HepG2 (cell line): ENCODE measurements around the gene FIZ1. TPM values are rescaled to one million over a fixed set of nuclear protein-coding genes. Genes with fewer than 3 reads are reported as not detected.

ENCODE experiments used
- GTF2F1 ChIP-seq: fragments of 150-350 bp; IDR thresholded peaks from 2 replicates; pipeline ENCODE4 v1.6.1; 2014; ENCODE audit warnings: low read length
- KAT8 ChIP-seq: IDR thresholded peaks from 2 replicates; pipeline ENCODE4 v1.6.1; 2016; ENCODE audit warnings: missing genetic modification reagents, missing compliant biosample characterization
- KMT2B ChIP-seq: IDR thresholded peaks from 2 replicates; pipeline ENCODE4 v1.6.1; 2016; ENCODE audit warnings: missing genetic modification reagents, missing compliant biosample characterization
- XBP1 ChIP-seq: sonication (generic); formaldehyde crosslinking; IDR thresholded peaks from 2 replicates; pipeline ENCODE4 v1.5.0; 2020; ENCODE audit warnings: missing genetic modification reagents
- YEATS4 ChIP-seq: sonication (generic); formaldehyde crosslinking; IDR thresholded peaks from 2 replicates; pipeline ENCODE4 v1.4.0; 2020; ENCODE audit warnings: missing genetic modification reagents, borderline replicate concordance
- ZFP36L2 ChIP-seq: sonication (generic); formaldehyde crosslinking; IDR thresholded peaks from 2 replicates; pipeline ENCODE4 v1.4.0; 2020; ENCODE audit warnings: missing genetic modification reagents
- ZKSCAN5 ChIP-seq: sonication (generic); formaldehyde crosslinking; IDR thresholded peaks from 2 replicates; pipeline ENCODE4 v1.5.1; 2020; ENCODE audit warnings: mild to moderate bottlenecking, missing genetic modification reagents
- ZNF10 ChIP-seq: sonication (generic); formaldehyde crosslinking; IDR thresholded peaks from 2 replicates; pipeline ENCODE4 v1.4.0; 2020; ENCODE audit warnings: mild to moderate bottlenecking, low read depth, missing genetic modification reagents, borderline replicate concordance
- ZNF101 ChIP-seq: sonication (generic); formaldehyde crosslinking; IDR thresholded peaks from 2 replicates; pipeline ENCODE4 v1.4.0; 2020; ENCODE audit warnings: mild to moderate bottlenecking, low read depth, missing genetic modification reagents, borderline replicate concordance
- ZNF367 ChIP-seq: sonication (generic); formaldehyde crosslinking; IDR thresholded peaks from 2 replicates; pipeline ENCODE4 v1.4.0; 2020; ENCODE audit warnings: missing genetic modification reagents, borderline replicate concordance
- ZNF589 ChIP-seq: sonication (generic); formaldehyde crosslinking; conservative IDR thresholded peaks from 2 replicates; pipeline ENCODE4 v1.8.0; 2022; ENCODE audit warnings: mild to moderate bottlenecking, moderate library complexity, missing genetic modification reagents
- polyA plus RNA-seq, 8 experiments: library from polyadenylated mRNA; depleted of rRNA in 3 of 8; stranded (reverse) in 7 of 8; unstranded in 1 of 8; fragments of >200 nt; fragmentation: Illumina TruSeq in 4 of 8; extraction: Trizol in 4 of 8; gene quantifications; 2 replicates each; pipeline versions ENCODE4 v1.2.1 to v1.2.3, GENCODE V29; 2011 to 2016; ENCODE audit warnings: low read depth in 4 of 8, missing spikeins in 1 of 8, mixed read lengths in 1 of 8; ENCODE audit not compliant: insufficient read depth in 1 of 8
- total RNA-seq, 5 experiments: library from RNA; depleted of rRNA; stranded (reverse); fragments of >200 nt; fragmentation: Illumina TruSeq; extraction: Trizol; gene quantifications; 2 replicates each; pipeline ENCODE4 v1.2.3, GENCODE V29; 2016; ENCODE audit warnings: low read depth in 1 of 5
- TF ChIP-seq, protein P1 (sequence below): sonication (generic); formaldehyde crosslinking; IDR thresholded peaks from 2 replicates; pipeline ENCODE4 v1.4.0; 2020; ENCODE audit warnings: missing genetic modification reagents, borderline replicate concordance
- TF ChIP-seq, protein P2 (sequence below): sonication (generic); formaldehyde crosslinking; IDR thresholded peaks from 2 replicates; pipeline ENCODE4 v1.8.1; 2022; ENCODE audit warnings: low read depth, mild to moderate bottlenecking, missing genetic modification reagents
- TF ChIP-seq, protein P3 (sequence below): sonication (generic); formaldehyde crosslinking; IDR thresholded peaks from 2 replicates; pipeline ENCODE4 v1.4.0; 2020; ENCODE audit warnings: missing genetic modification reagents

The FIZ1 gene
- total and polyA plus RNA-seq, 2 of the 13 experiments (the other 11 are each of a cell fraction or from before 2014, with no cell fraction given) = 3.6 to 5.9 TPM

DNA sequence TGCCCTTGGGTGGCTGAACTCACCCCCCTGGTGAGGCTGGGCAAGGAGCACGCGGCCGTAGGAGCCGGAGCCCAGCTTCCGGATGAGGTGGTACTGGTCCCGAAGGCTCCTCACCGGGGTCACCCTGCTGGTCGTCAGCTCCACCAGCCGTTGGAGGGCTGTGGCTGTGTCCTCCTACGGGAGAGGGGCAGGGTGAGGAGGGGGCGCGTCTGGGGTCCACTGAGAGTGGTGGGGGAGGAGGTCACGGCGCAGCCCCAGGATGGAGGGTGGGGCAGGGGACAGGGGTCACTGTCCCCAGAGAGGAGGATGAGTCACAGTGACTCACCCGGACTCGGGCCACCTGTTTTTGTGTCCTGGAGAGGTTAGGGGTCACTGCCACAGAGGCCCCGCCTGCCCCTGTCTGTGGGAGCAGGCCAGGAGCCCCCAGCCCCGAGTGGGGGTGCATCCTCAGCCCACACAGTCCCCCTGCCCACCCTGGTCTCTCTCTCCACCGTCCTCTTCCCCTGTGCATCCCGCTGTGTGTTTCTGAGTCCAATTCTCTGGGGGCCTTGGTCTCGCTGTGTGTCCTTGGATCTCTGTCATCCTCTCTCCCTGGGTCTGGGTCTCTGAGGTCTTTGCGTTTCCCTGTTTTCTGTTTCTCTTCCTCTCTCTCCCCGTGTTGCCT, 54.4 kb downstream of the FIZ1 start (continued):
- TF ChIP-seq, protein P1, sequence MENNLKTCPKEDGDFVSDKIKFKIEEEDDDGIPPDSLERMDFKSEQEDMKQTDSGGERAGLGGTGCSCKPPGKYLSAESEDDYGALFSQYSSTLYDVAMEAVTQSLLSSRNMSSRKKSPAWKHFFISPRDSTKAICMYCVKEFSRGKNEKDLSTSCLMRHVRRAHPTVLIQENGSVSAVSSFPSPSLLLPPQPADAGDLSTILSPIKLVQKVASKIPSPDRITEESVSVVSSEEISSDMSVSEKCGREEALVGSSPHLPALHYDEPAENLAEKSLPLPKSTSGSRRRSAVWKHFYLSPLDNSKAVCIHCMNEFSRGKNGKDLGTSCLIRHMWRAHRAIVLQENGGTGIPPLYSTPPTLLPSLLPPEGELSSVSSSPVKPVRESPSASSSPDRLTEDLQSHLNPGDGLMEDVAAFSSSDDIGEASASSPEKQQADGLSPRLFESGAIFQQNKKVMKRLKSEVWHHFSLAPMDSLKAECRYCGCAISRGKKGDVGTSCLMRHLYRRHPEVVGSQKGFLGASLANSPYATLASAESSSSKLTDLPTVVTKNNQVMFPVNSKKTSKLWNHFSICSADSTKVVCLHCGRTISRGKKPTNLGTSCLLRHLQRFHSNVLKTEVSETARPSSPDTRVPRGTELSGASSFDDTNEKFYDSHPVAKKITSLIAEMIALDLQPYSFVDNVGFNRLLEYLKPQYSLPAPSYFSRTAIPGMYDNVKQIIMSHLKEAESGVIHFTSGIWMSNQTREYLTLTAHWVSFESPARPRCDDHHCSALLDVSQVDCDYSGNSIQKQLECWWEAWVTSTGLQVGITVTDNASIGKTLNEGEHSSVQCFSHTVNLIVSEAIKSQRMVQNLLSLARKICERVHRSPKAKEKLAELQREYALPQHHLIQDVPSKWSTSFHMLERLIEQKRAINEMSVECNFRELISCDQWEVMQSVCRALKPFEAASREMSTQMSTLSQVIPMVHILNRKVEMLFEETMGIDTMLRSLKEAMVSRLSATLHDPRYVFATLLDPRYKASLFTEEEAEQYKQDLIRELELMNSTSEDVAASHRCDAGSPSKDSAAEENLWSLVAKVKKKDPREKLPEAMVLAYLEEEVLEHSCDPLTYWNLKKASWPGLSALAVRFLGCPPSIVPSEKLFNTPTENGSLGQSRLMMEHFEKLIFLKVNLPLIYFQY (CRISPR knock-in tag) = no peak
- TF ChIP-seq XBP1 (CRISPR knock-in tag) (no peak), ZNF589 (no peak), ZNF10 (CRISPR knock-in tag) (no peak), ZNF367 (CRISPR knock-in tag) (no peak), YEATS4 (CRISPR knock-in tag) (no peak), GTF2F1 (no peak), KAT8 (CRISPR knock-in tag) (peak; percentile 61; the same call in 1 of the 2 replicates), ZFP36L2 (no peak), ZNF101 (CRISPR knock-in tag) (no peak), ZKSCAN5 (no peak), KMT2B (no peak)
- TF ChIP-seq, protein P2, sequence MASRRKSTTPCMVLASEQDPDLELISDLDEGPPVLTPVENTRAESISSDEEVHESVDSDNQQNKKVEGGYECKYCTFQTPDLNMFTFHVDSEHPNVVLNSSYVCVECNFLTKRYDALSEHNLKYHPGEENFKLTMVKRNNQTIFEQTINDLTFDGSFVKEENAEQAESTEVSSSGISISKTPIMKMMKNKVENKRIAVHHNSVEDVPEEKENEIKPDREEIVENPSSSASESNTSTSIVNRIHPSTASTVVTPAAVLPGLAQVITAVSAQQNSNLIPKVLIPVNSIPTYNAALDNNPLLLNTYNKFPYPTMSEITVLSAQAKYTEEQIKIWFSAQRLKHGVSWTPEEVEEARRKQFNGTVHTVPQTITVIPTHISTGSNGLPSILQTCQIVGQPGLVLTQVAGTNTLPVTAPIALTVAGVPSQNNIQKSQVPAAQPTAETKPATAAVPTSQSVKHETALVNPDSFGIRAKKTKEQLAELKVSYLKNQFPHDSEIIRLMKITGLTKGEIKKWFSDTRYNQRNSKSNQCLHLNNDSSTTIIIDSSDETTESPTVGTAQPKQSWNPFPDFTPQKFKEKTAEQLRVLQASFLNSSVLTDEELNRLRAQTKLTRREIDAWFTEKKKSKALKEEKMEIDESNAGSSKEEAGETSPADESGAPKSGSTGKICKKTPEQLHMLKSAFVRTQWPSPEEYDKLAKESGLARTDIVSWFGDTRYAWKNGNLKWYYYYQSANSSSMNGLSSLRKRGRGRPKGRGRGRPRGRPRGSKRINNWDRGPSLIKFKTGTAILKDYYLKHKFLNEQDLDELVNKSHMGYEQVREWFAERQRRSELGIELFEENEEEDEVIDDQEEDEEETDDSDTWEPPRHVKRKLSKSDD (CRISPR knock-in tag) = no peak
- TF ChIP-seq, protein P3, sequence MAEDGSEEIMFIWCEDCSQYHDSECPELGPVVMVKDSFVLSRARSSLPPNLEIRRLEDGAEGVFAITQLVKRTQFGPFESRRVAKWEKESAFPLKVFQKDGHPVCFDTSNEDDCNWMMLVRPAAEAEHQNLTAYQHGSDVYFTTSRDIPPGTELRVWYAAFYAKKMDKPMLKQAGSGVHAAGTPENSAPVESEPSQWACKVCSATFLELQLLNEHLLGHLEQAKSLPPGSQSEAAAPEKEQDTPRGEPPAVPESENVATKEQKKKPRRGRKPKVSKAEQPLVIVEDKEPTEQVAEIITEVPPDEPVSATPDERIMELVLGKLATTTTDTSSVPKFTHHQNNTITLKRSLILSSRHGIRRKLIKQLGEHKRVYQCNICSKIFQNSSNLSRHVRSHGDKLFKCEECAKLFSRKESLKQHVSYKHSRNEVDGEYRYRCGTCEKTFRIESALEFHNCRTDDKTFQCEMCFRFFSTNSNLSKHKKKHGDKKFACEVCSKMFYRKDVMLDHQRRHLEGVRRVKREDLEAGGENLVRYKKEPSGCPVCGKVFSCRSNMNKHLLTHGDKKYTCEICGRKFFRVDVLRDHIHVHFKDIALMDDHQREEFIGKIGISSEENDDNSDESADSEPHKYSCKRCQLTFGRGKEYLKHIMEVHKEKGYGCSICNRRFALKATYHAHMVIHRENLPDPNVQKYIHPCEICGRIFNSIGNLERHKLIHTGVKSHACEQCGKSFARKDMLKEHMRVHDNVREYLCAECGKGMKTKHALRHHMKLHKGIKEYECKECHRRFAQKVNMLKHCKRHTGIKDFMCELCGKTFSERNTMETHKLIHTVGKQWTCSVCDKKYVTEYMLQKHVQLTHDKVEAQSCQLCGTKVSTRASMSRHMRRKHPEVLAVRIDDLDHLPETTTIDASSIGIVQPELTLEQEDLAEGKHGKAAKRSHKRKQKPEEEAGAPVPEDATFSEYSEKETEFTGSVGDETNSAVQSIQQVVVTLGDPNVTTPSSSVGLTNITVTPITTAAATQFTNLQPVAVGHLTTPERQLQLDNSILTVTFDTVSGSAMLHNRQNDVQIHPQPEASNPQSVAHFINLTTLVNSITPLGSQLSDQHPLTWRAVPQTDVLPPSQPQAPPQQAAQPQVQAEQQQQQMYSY (CRISPR knock-in tag) = no peak
